Measurements from ENCODE around the gene LETM1.
A peak's percentile ranks its signal among the peaks of the same experiment; 100 is the strongest.
"Not testable (repeated sequence)": the region's sequence is repeated elsewhere in the genome, so short reads cannot be mapped to it uniquely, and the experiment has no call there.

Gene LETM1

GRCh38 chr4:1851160-1851559 is 4.8 kb downstream of the LETM1 start:
- no peak for DNase-seq

DNA sequence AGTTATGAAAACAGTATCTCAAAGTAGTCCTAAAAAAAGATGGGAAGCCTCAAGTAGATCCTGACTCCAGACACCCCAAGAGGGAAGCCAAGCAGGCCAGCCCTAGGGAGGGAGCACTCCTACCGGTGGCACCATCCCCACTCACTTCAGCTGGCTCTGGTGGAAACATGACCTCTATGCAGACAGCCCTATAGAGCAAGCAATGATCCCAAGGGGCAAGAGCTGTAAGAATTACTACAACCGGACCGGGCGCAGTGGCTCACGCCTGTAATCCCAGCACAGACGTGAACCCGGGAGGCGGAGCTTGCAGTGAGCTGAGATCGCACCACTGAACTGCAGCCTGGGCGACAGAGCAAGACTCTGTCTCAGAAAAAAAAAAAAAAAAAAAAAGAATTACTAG is 5.7 kb downstream of the LETM1 start:
- DNase-seq, result no peak

DNA sequence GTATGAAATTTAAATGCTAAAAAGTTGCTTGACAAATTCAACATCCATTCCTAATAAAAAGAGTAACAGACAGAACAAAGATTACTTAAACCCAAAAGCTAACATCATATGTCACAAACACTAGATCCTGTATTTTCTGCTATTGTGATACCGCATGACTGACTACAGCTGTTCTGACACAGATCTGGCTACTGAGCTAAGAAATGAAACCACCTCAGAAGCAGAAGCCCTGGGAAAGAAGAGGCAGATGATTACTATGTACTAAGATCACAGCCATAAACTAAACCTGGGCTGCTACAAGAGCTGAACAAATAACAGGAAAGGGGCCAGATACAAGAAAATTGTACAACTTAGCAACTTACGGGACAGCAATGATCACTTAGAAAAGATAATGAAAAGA is 9.4 kb downstream of the LETM1 start:
- no peak for DNase-seq

DNA sequence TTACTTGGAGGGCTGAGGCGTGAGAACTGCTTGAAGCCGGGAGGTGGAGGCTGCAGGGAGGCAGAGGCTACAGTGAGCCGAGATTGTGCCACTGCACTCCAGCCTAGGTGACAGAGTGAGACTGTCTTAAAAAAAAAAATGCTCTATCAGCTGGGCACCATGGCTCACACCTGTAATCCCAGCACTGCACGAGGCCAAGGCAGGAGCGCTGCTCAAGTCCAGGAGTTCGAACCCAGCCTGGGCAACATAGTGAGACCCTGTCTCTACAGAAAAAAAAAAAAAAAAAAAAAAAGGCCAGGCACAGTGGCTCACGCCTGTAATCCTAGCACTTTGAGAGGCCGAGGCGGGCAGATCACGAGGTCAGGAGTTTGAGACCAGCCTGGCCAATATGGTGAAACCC is 11.3 kb downstream of the LETM1 start:
- not testable (repeated sequence) for DNase-seq

DNA sequence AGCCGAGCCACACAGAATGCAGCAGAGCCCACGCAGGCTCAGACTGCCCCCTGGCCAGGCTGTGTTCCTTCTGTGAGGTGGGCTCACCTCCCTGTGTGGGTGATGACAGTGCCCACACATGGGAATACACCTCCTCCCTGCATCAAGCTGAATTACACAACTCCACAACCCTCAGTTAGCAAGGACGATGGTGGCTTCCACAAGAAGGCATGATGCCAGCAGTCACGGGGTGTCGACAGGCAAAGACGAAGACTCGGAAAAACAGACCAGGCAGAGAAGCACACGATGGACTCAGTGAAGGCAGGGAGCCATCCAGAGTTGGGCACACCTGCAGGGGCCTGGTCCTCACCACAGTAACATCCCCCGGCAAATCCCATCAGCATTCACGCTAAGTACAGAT is 12.1 kb downstream of the LETM1 start:
- no peak for DNase-seq

DNA sequence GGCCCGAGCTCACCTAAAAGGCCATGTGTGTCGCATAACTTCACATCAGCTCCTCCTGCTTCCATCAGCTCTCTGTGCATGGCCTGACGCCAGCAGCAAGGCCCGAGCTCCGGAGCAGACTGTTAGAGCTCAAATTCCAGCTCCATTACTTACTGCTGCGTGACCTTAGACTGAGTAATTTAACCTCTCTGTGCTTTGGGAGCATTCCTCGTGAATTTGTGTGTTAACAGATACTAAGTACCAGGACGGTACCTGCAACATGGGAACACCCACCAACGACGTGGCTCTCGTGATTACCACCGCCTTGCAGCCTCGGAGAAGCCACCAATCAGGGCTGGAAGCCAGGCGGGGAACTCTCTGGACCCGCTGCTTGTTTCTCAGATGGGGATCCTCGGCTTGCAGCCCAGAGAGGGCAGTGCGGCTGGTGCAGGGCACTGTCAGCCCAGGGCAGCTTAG is 12.9 kb downstream of the LETM1 start:
- no peak for DNase-seq

GRCh38 chr4:1842339-1842895 is 13.5 kb downstream of the LETM1 start:
- DNase-seq, result no peak

DNA sequence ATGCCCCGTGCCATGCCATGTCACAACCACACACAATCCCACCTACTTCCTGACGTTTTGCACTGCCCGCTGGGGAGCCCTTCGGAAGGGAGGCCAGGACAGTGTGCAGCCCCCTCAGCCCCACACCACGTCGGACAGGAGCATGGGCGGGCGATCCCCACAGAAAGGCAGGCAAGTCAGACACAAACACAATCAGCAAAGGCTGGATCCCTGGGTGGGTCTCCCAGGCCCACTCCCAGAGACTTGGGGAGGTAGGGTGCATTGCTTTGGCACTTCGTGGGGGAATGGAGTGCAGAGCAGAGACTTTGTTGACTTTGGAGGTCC is 14.1 kb downstream of the LETM1 start:
- no peak for DNase-seq

- DNase-seq, result no peak
Observed at GRCh38 chr4:1841201-1841886, 14.6 kb downstream of the LETM1 start.

DNA sequence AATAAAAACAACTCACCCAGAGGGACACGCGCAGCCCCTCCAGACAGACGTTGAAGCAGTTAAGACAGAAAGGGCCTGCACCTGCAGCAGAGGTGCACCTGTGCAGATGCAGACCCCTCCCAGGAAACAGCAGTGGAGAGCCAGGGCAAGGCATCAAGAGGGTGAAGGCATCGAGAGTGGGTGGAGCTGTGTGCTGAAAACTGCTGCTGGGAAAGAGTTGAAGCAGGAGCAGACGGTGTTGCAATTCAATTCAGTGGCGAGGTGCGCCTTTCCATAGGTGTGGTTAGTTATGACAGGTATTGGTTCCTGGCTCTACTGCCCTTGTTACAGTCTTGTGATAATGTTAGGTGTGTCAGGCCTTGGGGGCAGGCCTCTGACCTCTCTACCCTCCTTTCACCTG is 16.7 kb downstream of the LETM1 start:
- no peak for DNase-seq

DNA sequence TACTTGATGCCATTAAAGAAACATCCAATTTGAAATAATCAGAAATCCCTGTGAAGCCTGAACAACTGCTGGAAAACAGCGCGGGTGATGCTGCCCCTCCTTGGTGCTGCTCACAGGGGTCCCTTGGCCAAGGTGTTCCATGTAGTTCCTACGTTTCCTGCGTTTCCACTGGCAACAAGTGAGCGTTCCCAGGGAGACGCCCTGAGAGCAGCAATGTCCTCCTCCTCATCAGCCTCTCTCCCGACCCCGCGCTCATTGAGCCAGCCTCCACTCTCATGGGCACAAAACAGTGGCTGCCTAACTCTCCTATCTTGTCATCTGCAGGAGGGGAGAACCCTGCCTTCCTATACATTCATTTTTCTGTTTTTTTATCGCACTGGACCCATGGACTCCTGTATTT is 18.9 kb downstream of the LETM1 start:
- DNase-seq, result no peak

DNA sequence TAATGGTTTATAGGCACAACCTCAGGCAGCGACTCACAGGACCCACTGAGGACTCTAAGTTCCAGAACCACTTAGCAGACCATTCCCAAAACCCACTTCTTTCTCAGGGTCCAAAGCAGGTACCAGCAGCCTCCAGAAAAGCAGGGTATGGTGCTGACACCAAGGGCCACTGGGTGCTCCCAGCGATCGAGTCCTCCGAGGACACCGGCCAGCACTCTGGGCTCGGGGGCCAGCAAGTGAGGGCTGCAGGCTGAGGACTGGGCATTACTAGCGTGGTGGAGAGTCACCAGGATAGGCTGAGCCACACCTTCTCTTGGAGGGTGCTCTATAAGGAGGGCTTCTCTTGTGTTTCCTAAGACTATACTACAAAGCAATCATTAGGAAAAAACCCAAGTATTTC is 19.3 kb downstream of the LETM1 start:
- DNase-seq, result no peak

DNA sequence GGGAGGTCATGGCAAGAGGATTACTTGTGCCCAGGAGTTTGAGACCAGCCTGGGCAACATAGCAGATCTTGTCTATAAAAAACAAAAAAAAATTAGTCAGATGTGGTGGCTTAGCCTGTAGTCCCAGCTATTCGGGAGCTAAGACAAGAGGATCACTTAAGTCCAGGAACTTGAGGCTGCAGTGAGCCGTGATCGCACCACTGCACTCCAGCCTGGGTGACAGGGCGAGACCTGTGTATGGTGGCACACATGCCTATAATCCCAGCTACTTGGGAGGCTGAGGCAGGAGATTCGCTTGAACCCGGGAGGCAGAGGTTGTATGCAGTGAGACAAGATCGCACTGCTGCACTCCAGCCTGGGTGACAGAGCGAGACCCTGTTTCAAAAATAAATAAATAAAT is 20.1 kb downstream of the LETM1 start:
- not testable (repeated sequence) for DNase-seq

- DNase-seq, result peak in 1 of 2 donors; percentile 24
Observed at GRCh38 chr4:1834047-1834775, 21.7 kb downstream of the LETM1 start.

GRCh38 chr4:1833307-1834046 is 22.5 kb downstream of the LETM1 start:
- no peak for DNase-seq

- no peak for DNase-seq
Observed at GRCh38 chr4:1832690-1833089, 23.3 kb downstream of the LETM1 start.

DNA sequence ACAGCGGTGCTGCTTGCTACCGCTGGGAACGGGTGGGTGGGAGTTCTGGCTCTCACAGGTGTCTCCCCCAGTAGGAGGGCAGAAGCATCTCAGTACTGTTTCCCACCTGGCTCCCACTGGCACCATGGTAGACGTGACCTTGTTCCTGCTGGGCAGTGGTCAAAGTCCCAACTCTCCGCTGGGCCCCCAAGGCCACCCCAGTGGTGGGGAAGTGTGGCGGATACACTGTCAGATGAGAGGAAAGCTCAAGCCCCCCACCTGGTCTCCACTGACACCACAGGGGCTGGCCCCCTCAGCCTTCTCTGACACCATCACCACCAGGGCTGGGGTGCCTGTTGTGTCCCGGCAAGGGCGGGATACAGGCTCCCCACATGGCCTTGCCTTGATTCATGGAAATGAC is 24.6 kb downstream of the LETM1 start:
- no peak for DNase-seq

DNA sequence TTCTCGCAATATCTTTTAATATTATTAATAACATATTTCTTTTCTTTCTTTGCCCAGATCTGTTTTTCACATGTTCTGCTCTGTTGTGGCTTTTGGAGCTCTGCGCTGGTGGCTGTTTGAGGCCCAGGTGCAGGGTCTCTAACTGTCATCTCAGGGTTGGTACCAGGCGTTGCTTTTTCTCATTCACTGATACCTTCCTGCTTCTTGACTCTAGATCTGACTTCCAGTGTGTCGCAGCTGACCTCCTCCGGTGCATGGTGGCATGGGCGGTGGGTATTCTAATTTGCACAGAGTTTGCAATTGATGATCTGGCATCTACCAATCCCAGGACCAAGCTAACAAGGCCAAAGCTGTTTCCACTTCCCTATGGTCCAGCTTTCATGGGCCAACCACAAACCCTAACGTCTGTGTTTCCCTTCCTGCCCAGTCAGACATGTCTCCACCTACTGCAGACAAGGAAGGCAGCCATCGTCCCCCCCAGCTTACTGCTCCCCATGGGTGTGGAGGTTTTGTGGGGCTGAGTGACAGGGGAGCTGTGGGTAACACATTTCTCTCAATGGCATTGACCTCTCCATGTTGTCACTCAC is 25.2 kb downstream of the LETM1 start:
- no peak for DNase-seq

GRCh38 chr4:1830234-1830633 is 25.7 kb downstream of the LETM1 start:
- DNase-seq, result no peak

DNA sequence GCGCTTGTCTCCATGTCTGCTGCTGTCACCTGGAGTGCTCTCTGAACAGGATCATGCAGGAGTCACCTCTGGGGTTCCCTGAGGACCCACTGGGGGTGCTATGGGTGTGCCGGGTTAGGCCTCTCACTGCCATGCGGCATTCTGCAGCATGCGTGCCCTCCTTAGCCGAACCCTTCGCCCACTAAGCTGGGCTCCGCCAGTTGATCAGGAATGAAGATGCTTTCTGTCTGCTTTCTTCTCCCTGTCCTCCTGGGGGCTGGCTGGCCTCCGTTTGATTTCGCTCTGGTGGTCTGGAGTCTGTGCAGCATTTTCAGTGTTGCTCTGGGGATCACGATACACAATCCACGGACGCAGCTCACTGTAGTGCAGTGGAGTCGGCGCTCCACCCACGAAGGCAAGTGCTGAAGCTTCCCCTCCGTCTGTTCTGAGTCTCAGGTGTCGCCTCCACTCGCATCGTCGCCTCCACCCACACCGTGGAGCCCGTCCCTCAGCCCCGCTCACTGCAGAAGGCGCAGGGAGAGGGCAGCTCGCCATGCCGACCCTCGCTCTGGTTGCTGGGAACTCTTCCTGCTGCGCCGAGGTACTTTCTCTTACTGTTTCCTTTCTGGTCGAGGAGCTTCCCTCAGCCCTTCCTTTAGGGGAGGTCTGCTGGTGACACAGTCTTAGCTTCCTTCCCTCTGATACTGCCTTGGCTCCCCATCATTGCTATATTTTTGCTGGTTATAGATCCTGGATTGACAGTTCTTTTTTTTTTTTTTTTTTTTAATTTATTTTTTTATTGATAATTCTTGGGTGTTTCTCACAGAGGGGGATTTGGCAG is 29.2 kb downstream of the LETM1 start:
- no peak for DNase-seq

- no peak for DNase-seq
Observed at GRCh38 chr4:1825326-1825725, 30.6 kb downstream of the LETM1 start.

- DNase-seq, result no peak
Observed at GRCh38 chr4:1824746-1825145, 31.2 kb downstream of the LETM1 start.

GRCh38 chr4:1823545-1823932 is 32.4 kb downstream of the LETM1 start:
- no peak for DNase-seq

Measured in CD4-positive, alpha-beta T cell treated with Interleukin-1 beta for 1 hour (primary cell).